ENCODE data around the gene NADK. TPM values are rescaled to one million over a fixed set of nuclear protein-coding genes. Genes with fewer than 3 reads are reported as not detected.

Gene NADK
- total RNA-seq, 8 experiments from 2014 or later, result 28.6 to 103 (median 41.1) TPM

DNA sequence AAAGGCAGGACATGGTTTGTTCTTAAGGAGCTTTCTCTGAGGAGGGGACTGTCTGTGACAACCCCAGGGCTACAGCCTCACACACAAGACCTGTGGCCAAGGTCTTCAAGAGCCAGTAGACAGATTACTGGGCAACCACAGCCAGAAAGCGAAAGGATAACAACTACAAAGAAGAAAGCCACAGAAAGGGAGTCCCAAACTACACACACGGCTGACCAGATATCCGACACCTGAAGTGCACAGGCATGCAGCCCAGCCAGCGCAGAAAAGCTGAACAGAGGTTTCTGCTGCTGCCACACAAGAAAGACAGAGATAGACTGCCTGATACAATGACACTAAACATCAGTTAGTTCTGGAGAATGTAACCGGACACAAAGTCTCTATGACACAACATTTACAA is 21.4 kb upstream of the NADK start:
- ATAC-seq (replicated peaks in 6 of 8), result no peak
- no peak overlapping the region for H3K27ac ChIP-seq
- in situ Hi-C loops (cut with MboI; ENCODE audit: low pct_unique_long_range_greater_than_20kb in 2 of 9, low sequenced_read_pairs in 9 of 9, unreplicated experiment in 9 of 9), result no loop called here

GRCh38 chr1:1797731-1798341 is 19.6 kb upstream of the NADK start:
- 80 to 100% (median 100%) methylated on average over 1 to 11 of the region's 11 CpGs; no CpG with 5 or more reads in 3 of the 10 experiments for WGBS, 10 experiments
- no peak for ATAC-seq (replicated peaks in 6 of 8)
- Histone ChIP-seq H3K4me1 (replicated peaks in 1 of 2) (no peaks in the 10 kb centered on the region), H3K27ac (no peak overlapping the region), H3K4me3 (no peak overlapping the region)
- in situ Hi-C loops (cut with MboI; ENCODE audit: low pct_unique_long_range_greater_than_20kb in 2 of 9, low sequenced_read_pairs in 9 of 9, unreplicated experiment in 9 of 9), result no loop called here

More for the DNA sequence above, 21.4 kb upstream of the NADK start:
- H3K4me3 ChIP-seq, result no peak overlapping the region
- H3K4me1 ChIP-seq (replicated peaks in 1 of 2), result no peaks in the 10 kb centered on the region
- 73 to 100% (median 100%) methylated on average over 1 to 5 of the region's 5 CpGs; no CpG with 5 or more reads in 1 of the 10 experiments for WGBS, 10 experiments

DNA sequence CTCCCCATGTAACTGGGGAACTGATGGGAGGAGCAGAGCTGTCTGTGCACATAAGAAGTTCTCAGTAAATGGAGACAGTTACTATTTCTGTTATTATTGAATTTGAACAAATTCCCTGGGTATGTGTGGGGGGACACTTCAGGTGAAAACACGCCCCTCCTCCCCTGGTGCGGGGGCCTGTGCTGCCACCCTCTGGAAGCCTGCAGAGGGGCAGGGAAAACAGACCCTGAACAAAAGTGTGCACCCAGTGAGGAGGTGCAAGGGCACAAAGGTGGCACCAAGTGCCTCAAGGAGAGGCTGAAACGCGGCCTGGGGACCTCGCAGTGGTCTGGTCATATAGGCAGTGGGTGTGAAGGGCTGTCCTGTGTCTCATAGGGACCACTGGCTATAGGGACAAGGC is 18.2 kb upstream of the NADK start:
- Histone ChIP-seq H3K27ac (no peak overlapping the region), H3K4me3 (no peak overlapping the region), H3K4me1 (replicated peaks in 1 of 2) (no peaks in the 10 kb centered on the region)
- ATAC-seq (replicated peaks in 6 of 8), result peak in 1 of 8 experiments; percentile 9
- 83 to 100% (median 93%) methylated on average over 2 to 5 of the region's 5 CpGs; no CpG with 5 or more reads in 4 of the 10 experiments for WGBS, 10 experiments
- in situ Hi-C loops (cut with MboI; ENCODE audit: low pct_unique_long_range_greater_than_20kb in 2 of 9, low sequenced_read_pairs in 9 of 9, unreplicated experiment in 9 of 9), result no loop called here

- no peak overlapping the region for H3K27ac ChIP-seq
- no peak overlapping the region for H3K4me3 ChIP-seq
- no peaks in the 10 kb centered on the region for H3K4me1 ChIP-seq (replicated peaks in 1 of 2)
- no peak for ATAC-seq (replicated peaks in 6 of 8)
- in situ Hi-C loops (cut with MboI; ENCODE audit: low pct_unique_long_range_greater_than_20kb in 2 of 9, low sequenced_read_pairs in 9 of 9, unreplicated experiment in 9 of 9), result no loop called here
- 80 to 100% (median 94%) methylated on average over 1 to 8 of the region's 10 CpGs; no CpG with 5 or more reads in 2 of the 10 experiments for WGBS, 10 experiments
Observed at GRCh38 chr1:1794999-1795398, 16.7 kb upstream of the NADK start.

- peak in 2 of 8 experiments; percentile 9 to 13 for ATAC-seq (replicated peaks in 6 of 8)
- H3K4me3 ChIP-seq, result no peak overlapping the region
- in situ Hi-C loops (cut with MboI; ENCODE audit: low pct_unique_long_range_greater_than_20kb in 2 of 9, low sequenced_read_pairs in 9 of 9, unreplicated experiment in 9 of 9), result no loop called here
- 83 to 100% (median 94%) methylated on average over 2 to 14 of the region's 17 CpGs; no CpG with 5 or more reads in 1 of the 10 experiments for WGBS, 10 experiments
- no peaks in the 10 kb centered on the region for H3K4me1 ChIP-seq (replicated peaks in 1 of 2)
- no peak overlapping the region for H3K27ac ChIP-seq
Observed at GRCh38 chr1:1793481-1794244, 15.4 kb upstream of the NADK start.

- Histone ChIP-seq H3K4me3 (no peak overlapping the region), H3K27ac (no peak overlapping the region), H3K4me1 (replicated peaks in 1 of 2) (no peaks in the 10 kb centered on the region)
- 60 to 100% (median 85%) methylated on average over 1 to 23 of the region's 25 CpGs for WGBS, 10 experiments
- in situ Hi-C loops (cut with MboI; ENCODE audit: low pct_unique_long_range_greater_than_20kb in 2 of 9, low sequenced_read_pairs in 9 of 9, unreplicated experiment in 9 of 9), result no loop called here
- peak in 3 of 8 experiments; percentile 32 to 48 (median 48) for ATAC-seq (replicated peaks in 6 of 8)
Observed at GRCh38 chr1:1788646-1789431, 10.6 kb upstream of the NADK start.

GRCh38 chr1:1788136-1788535 is 9.9 kb upstream of the NADK start:
- Histone ChIP-seq H3K27ac (no peak overlapping the region), H3K4me3 (no peak overlapping the region), H3K4me1 (replicated peaks in 1 of 2) (peaks cover 0 to 2% of the 10 kb centered on the region in 2 donors)
- ATAC-seq (replicated peaks in 6 of 8), result peak in 5 of 8 experiments; percentile 37 to 58 (median 52)
- WGBS, 10 experiments, result 94 to 100% (median 100%) methylated on average over 1 to 5 of the region's 7 CpGs; no CpG with 5 or more reads in 4 of the 10 experiments
- in situ Hi-C loops (cut with MboI; ENCODE audit: low pct_unique_long_range_greater_than_20kb in 2 of 9, low sequenced_read_pairs in 9 of 9, unreplicated experiment in 9 of 9), result no loop called here

DNA sequence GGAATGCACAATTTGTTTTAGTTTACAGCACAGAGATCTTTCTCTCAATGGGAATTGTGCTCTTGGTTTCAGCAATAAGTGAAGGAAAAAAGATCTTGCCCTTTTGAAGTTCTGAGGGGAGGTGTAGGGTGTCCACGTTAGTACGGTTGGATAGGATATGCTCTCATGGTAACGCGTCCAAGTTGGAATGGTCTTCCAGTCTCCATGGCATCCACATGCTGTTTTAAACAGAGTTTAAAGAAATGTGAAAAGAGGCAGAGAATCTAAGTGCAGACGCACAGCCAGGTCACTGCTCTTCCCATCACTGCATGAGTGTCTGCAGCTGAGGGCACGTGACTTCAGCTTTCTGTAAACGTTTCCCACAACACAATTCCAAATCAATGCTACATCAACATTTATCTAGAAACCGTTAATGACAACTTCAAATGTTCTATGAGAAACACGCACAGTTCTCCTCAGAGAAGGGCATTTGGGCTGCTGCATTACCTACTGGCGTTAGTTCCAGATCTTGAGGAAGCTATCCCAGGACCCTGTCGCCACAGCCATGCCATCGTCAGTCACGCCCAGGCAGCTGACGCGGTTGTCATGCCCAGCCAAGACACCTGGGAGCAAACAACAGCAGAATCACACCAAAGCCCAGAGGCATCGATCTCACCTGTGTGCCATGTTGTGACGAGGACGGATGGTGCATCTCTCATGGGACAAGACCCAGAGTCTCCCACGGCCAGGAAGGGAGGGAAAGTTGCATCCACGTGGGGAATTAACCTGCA is 8.8 kb upstream of the NADK start:
- no peak overlapping the region for H3K4me3 ChIP-seq
- peaks cover 8 to 13% of the 10 kb centered on the region in 2 donors for H3K4me1 ChIP-seq (replicated peaks in 1 of 2)
- no peak overlapping the region for H3K27ac ChIP-seq
- in situ Hi-C loops (cut with MboI; ENCODE audit: low pct_unique_long_range_greater_than_20kb in 2 of 9, low sequenced_read_pairs in 9 of 9, unreplicated experiment in 9 of 9), result no loop called here
- WGBS, 10 experiments, result 72 to 98% (median 91%) methylated on average over 3 to 18 of the region's 20 CpGs
- peak in 1 of 8 experiments; percentile 51 for ATAC-seq (replicated peaks in 6 of 8)

DNA sequence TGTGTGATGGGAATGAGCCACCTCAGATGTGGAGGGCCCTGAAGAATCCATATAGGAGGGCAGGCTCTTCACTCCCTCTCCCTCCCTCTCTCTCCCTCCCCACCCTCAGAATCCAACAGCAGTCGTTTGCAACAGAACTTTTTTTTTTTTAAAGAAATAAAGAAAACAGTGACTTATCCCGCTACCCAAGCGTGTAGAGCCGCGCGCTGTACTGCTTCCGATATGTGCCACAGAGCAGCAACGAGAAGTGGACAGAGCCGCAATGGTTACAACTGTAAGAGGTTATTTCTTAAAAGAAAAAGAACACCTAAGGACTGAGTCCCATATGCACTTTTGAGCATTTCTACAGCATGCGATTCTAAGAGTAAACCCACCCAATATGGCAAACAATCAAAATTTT is 7.4 kb upstream of the NADK start:
- WGBS, 10 experiments, result 86 to 100% (median 96%) methylated on average over 2 to 10 of the region's 10 CpGs; no CpG with 5 or more reads in 2 of the 10 experiments
- in situ Hi-C loops (cut with MboI; ENCODE audit: low pct_unique_long_range_greater_than_20kb in 2 of 9, low sequenced_read_pairs in 9 of 9, unreplicated experiment in 9 of 9), result no loop called here

DNA sequence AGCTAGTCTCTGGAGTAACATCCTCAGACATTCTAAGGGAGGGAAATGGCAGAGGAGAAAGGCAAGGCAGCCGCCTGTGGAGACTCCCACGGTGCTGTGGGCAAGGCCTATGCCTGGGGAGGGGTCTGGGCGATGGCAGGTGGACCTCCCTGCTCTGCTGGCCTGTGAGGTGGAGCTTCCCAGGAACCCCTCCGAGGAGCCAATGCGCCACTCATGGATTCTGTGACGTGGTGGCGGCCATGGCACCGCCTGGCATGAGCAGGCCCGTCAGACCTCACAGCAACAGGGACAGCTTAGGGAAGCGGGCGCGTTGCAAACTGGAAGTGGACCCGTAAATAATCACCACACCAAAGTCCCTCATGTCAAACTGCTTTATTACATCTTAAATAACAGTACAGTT is 6.7 kb upstream of the NADK start:
- WGBS, 10 experiments, result 93 to 100% (median 97%) methylated on average over 1 to 13 of the region's 13 CpGs; no CpG with 5 or more reads in 2 of the 10 experiments
- ATAC-seq (replicated peaks in 6 of 8), result no peak
- Histone ChIP-seq H3K4me1 (replicated peaks in 1 of 2) (peaks cover 22 to 28% of the 10 kb centered on the region in 2 donors), H3K27ac (no peak overlapping the region), H3K4me3 (no peak overlapping the region)
- in situ Hi-C loops (cut with MboI; ENCODE audit: low pct_unique_long_range_greater_than_20kb in 2 of 9, low sequenced_read_pairs in 9 of 9, unreplicated experiment in 9 of 9), result no loop called here

More for the DNA sequence above, 7.4 kb upstream of the NADK start:
- no peak overlapping the region for H3K27ac ChIP-seq
- ATAC-seq (replicated peaks in 6 of 8), result no peak
- H3K4me1 ChIP-seq (replicated peaks in 1 of 2), result peaks cover 17 to 22% of the 10 kb centered on the region in 2 donors
- no peak overlapping the region for H3K4me3 ChIP-seq

- peaks cover 30 to 32% of the 10 kb centered on the region in 2 donors for H3K4me1 ChIP-seq (replicated peaks in 1 of 2)
- in situ Hi-C loops (cut with MboI; ENCODE audit: low pct_unique_long_range_greater_than_20kb in 2 of 9, low sequenced_read_pairs in 9 of 9, unreplicated experiment in 9 of 9), result no loop called here
- H3K4me3 ChIP-seq, result no peak overlapping the region
- no peak for ATAC-seq (replicated peaks in 6 of 8)
- no peak overlapping the region for H3K27ac ChIP-seq
- WGBS, 10 experiments, result 79 to 83% (median 80%) methylated on average over 1 to 4 of the region's 8 CpGs; no CpG with 5 or more reads in 7 of the 10 experiments
Observed at GRCh38 chr1:1783320-1783719, 5.0 kb upstream of the NADK start.

Data from motor neuron (in vitro differentiated cells).